Stimulated activated CD8-positive, alpha-beta memory T cell treated with anti-CD3 and anti-CD28 coated beads, Interleukin-15, amount 100 ng/mL, for 4 hours (primary cell): ENCODE data around the gene ALOX5.
"Not testable (repeated sequence)": the region's sequence is repeated elsewhere in the genome, so short reads cannot be mapped to it uniquely, and the experiment has no call there.

Source experiments
- DNase-seq, 2 donors: peaks; one replicate each; pipeline ENCODE4 v3.0.0-alpha.2; 2020; ENCODE audit warnings: low read depth in 2 of 2

Gene ALOX5

GRCh38 chr10:45373576-45374349, at the start of gene ALOX5:
Gene ALOX5 (plus strand): TSS chr10:45374216. CDS start chr10:45374280, 64 bp downstream.
- no peak for DNase-seq

- DNase-seq, result no peak
Measured at GRCh38 chr10:45325116-45325515, 48.9 kb upstream of the ALOX5 start.

- DNase-seq, result not testable (repeated sequence)
Measured at GRCh38 chr10:45326864-45327263, 47.2 kb upstream of the ALOX5 start.

- not testable (repeated sequence) for DNase-seq
Measured at GRCh38 chr10:45331824-45332223, 42.2 kb upstream of the ALOX5 start.

GRCh38 chr10:45339894-45340293, 34.1 kb upstream of the ALOX5 start:
- DNase-seq, result no peak

GRCh38 chr10:45340420-45340819, 33.6 kb upstream of the ALOX5 start:
- not testable (repeated sequence) for DNase-seq

- not testable (repeated sequence) for DNase-seq
Measured at GRCh38 chr10:45346652-45347335, 27.2 kb upstream of the ALOX5 start.

- not testable (repeated sequence) for DNase-seq
Measured at GRCh38 chr10:45347464-45347863, 26.6 kb upstream of the ALOX5 start.

- DNase-seq, result not testable (repeated sequence)
Measured at GRCh38 chr10:45348196-45348765, 25.7 kb upstream of the ALOX5 start.

GRCh38 chr10:45353186-45353585, 20.8 kb upstream of the ALOX5 start:
- no peak for DNase-seq

GRCh38 chr10:45354261-45354660, 19.8 kb upstream of the ALOX5 start:
- DNase-seq, result no peak

GRCh38 chr10:45355494-45355893, 18.5 kb upstream of the ALOX5 start:
- no peak for DNase-seq

GRCh38 chr10:45358961-45359360, 15.1 kb upstream of the ALOX5 start:
- not testable (repeated sequence) for DNase-seq

GRCh38 chr10:45361983-45362799, 11.8 kb upstream of the ALOX5 start:
- DNase-seq, result not testable (repeated sequence)

- not testable (repeated sequence) for DNase-seq
Measured at GRCh38 chr10:45367643-45368042, 6.4 kb upstream of the ALOX5 start.

- DNase-seq, result no peak
Measured at GRCh38 chr10:45368181-45368580, 5.8 kb upstream of the ALOX5 start.

GRCh38 chr10:45370202-45370955, 3.6 kb upstream of the ALOX5 start:
- no peak for DNase-seq

GRCh38 chr10:45371560-45371959, 2.5 kb upstream of the ALOX5 start:
- no peak for DNase-seq

- no peak for DNase-seq
Measured at GRCh38 chr10:45372251-45372951, 1.6 kb upstream of the ALOX5 start.

- DNase-seq, result no peak
Measured at GRCh38 chr10:45373003-45373575, 927 bp upstream of the ALOX5 start.
